Measurements from ENCODE around the gene PSMG4.
A peak's percentile ranks its signal among the peaks of the same experiment; 100 is the strongest.

Gene PSMG4

DNA sequence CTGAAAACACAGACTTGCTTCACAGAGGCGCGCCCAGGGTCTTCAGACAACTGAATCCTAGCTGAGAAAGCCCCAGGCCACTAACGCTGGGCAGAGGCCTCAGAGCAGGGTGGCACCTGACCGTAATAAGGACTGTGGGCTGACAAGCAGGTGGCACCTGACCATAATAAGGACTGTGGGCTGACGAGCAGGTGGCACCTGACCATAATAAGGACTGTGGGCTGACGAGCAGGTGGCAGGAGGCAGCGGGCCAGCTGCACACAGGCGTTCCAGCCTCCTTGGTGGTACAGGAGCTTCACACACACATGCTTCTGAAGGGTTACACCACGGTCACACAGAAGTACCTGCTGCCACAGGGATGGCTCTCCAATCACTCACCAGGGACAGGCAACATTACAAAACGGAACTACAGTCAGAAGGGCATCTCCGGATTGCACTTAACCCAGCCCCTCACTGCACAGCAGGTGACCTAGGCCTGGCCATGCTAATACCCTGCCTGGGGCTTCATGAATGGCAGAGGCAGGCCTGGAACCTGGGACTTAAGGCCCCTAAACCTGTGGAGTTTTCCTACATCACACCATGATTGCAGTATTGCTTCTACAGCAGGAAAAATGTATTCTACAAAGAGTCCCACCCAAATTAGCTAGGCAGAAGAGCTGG is 50.8 kb downstream of the PSMG4 start:
- DNase-seq (ENCODE audit: low spot score): no peak

- DNase-seq (ENCODE audit: low spot score): no peak
Observed at GRCh38 chr6:3310051-3310448, 51.3 kb downstream of the PSMG4 start.

DNA sequence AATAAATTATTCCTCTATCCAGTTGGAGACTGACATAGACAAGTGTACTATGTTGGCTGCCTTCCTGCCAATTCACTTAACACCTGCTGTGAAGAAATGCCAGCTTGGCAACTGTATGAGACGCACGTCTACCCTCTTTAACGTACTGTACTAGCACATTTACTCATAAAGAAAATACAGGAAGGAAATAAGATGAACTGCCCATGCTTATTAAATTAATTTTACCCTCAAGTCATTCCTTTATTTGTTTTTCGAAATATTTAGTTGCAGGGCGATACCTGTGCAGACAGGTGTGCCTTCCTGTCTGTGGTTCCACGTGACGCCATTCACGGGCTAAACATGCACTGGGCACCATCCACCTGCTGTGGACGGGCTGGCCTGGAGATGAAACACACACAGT is 52.0 kb downstream of the PSMG4 start:
- DNase-seq (ENCODE audit: low spot score): no peak

- DNase-seq (ENCODE audit: low spot score): no peak
Observed at GRCh38 chr6:3311826-3312225, 53.1 kb downstream of the PSMG4 start.

GRCh38 chr6:3312604-3313231 is 54.0 kb downstream of the PSMG4 start:
- DNase-seq (ENCODE audit: low spot score): peak; percentile 40

GRCh38 chr6:3314176-3314575 is 55.4 kb downstream of the PSMG4 start:
- no peak for DNase-seq (ENCODE audit: low spot score)

DNA sequence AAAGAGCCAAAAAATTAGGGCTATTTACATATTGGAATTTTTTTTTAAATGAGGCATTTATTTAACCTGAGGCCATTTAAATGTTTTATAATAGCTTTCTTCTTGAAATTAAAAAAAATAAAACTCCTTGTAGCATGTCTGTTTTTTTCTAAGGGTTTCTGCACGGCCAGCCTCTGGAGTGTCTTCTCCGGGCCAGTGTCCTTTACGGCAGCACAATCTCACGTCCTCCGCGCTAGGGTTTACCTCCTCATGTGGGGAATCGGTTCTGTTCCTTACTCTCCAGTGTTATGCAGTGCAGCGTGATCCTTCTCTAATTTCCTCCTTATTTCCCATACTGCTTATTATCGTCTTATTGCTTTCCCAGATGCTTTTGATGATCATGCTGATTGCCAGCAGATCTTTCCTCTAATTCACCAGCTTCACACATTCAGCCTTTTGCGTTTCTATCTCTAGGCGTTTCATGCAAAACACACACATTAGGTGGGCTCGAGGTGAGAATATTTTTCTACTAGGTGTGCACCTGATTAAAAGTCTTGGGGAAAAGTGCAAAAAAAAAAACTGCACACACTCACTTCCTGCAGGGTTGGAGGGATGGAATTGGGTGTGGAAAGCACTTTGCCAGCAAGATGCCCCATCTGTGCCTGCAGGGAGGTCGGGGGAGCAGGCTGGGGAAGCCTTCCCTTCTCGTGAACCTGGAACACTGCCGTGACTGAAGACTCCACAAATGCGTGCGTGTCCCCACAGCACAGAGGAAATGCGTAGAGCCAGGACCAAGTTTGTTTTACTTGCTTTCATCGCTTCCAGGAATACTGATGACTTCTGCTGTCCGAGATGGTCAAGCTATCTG is 56.1 kb downstream of the PSMG4 start:
- DNase-seq (ENCODE audit: low spot score): no peak

DNA sequence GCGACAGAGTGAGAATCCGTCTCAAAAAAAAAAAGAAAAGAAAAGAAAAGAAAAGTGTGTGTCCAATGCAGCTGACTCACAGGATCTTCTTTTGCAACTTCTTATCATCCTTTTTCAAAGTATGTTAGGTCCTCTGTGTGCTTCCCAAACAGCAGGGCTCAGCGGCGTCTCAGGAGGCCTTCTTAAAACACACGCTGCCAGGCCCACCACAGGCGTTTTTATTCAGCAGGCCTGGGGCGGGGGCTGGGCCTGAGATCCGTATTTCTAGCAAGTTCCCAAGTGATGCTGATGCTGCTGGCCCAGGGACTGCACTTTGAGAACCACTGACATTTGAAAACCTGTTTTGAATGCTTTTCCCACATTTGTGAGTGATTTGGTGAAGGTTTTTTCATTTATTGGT is 57.1 kb downstream of the PSMG4 start:
- DNase-seq (ENCODE audit: low spot score): no peak

DNA sequence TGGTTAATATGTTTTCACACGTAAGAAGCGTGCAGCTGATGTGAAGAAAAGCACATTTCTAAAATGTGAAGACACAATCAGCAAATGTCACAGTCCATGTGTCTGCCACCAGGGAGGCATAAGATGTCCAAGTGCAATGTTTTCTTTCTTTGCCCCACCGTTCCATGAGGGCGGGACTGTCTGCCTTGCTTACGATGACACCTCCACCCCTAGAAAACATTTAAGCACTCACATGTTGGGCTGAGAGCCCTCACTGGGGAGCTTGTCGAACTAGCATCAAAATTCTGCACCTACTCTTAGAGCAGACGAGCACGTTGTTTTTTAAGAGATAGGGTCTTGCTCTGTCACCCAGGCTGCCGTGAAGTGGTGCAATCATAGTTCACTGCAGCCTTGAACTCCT is 57.6 kb downstream of the PSMG4 start:
- no peak for DNase-seq (ENCODE audit: low spot score)

- DNase-seq (ENCODE audit: low spot score): no peak
Observed at GRCh38 chr6:3316818-3317217, 58.1 kb downstream of the PSMG4 start.
